Stimulated activated CD8-positive, alpha-beta memory T cell treated with anti-CD3 and anti-CD28 coated beads, Interleukin-12 subunit alpha, Interleukin-12 subunit beta, amount 100 ng/mL, for 1 hour (primary cell): ENCODE results near the gene SH3PXD2A.
"Not testable (repeated sequence)": the region's sequence is repeated elsewhere in the genome, so short reads cannot be mapped to it uniquely, and the experiment has no call there.

ENCODE experiments used
- DNase-seq: peaks from one replicate; pipeline ENCODE4 v3.0.0-alpha.2; 2020; ENCODE audit warnings: low read depth

The SH3PXD2A gene

DNA sequence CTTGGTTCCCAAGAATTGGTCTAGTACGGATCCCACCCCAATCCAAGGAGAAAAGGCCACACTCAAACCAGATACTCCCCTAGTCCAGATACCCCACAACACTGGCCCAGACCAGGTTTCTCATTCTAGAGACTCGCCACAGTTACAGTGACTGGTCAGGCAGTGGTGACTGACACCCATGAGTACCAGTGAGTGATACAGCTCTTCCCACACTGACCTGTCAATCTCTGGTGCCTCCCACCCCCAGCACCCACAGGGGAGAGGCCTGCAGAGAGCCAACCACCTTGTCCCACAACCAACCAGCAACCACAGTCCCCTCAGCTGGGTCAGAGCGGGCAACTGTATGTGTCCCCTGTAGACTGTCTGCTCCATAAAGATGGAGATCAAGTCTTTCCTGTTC, 209.1 kb downstream of the SH3PXD2A start:
- no peak for DNase-seq

DNA sequence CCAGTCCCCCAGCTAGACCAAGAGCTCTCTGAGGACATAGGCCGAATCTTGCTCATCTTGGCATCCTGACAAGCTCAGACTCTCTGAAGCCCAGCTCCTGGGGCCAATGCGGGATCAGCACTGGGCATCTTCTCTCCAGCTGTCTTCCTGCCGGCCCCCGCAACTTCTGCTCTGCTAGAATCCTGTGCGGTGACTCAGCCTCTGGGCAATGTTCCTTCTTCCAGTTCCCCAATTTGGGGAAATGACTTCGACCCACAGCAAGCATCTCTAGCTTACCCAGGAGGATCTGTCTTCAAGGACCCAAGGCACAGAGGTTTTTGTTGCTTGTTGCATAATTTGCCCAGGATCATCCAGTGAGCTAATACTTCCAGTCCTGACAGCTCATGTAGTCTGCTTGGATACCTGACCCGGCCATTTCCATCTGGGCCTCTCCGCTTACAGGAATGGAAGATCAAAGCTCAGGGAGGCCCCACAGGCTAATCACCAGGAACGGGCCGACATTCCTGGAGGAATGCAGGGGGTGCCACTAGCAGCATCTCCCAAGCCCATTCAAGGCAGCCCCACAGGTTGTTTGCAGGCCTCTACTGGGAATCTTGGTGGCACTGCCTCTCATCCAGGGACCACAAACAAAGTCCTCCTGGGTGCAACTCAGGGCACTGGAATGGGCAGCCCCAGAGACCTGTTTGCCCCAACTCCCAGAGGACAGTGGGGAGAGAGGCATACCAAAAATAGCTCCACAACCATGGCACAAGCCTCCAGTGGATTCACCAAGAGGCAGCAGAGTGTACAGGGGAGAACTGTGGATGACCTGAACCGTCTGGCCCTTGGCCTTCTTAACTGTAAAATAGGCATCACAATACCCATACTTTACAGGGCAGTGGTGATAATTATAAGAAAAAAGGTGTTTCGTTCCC, 210.0 kb downstream of the SH3PXD2A start:
- no peak for DNase-seq

DNA sequence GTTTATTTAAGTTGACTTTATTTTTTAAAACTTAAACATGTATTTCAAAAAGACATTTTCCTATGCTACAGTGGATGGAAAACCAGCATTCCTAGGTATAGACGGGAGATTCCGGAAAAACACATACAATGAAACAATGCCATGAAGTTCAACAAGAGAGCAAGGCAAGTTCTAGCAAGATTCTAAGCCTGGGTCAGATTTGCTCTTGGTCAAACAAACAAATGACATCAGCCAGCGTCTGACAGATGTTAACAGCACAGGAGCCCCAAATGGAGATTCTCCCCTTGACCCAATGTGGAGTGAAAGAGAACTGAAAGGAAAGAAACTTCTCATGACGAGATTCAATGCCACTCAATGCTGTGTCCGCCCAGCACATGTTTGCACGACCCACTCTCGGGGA, 212.0 kb downstream of the SH3PXD2A start:
- DNase-seq = no peak

DNA sequence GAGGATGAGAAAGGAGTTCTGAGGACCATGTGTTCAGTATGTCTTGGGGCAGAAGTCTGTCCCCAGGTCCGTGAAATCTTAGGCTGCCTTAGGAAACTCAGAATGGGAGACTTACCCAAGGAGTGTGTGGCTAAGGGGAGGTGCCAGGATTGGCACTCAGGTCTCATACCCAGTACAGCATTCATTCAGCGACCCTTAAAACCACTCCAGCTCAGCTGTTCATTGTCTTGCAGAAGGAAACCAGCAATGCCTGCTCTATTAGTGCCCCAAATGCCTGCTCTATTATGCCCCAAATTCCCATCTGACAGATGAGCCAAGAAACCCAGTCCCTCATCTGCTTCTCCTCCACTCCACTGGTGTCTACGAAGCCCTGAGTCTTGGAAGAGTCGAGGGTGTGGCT, 214.1 kb downstream of the SH3PXD2A start:
- no peak for DNase-seq

DNA sequence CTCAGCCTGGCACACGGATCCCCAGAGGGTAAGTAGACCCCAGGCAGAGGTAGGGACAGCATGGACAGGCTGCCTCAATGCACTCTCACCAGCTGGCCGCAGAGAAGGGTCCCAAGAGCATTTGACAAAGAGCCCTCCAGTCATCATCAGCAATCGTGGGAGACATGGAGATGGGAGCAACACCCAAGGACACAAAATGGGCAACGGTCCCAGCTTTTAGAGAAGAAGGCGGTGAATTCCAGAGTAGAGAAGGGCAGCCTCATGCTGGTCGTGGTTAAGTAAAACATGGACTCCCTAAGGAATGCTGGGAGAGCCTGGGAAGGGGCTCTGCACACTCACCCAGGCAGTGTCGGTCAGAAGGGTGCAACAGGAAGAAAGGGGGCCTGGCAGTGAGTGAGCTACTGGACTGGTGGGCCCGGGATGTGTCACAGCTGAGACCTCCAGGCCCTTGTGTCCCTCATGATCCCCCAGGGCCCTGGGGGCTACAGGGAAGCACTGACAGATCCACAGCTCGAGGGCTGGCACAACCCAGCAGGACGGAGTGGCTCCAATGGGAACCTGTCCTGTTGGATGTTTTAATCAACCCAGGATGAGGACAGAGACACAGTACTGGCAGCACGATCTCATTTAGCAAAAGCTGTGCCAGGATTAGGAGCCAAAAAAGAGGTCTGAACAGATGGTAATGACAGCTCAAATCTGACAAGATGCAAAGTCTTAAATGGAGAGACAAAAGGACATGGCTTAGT, 214.8 kb downstream of the SH3PXD2A start:
- DNase-seq = no peak

DNA sequence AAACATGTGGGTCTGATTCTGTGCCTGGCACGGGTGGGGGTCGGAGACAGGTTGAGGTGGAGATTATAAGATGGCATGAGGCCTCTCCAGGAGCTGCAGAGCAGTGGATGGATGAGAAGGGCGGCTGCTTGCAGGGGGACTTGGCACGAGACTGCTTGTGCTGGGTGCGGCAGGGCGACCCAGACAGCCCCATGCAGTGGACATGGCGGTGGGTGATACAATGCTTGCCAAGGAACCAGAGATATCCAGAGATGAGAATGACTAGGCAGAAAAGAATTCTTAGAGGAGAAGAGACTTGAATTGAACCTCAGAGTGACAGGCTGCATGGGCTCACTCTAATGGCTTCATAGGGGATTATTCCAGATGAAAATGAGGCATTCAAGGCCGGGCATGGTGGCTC, 216.4 kb downstream of the SH3PXD2A start:
- DNase-seq = no peak

DNA sequence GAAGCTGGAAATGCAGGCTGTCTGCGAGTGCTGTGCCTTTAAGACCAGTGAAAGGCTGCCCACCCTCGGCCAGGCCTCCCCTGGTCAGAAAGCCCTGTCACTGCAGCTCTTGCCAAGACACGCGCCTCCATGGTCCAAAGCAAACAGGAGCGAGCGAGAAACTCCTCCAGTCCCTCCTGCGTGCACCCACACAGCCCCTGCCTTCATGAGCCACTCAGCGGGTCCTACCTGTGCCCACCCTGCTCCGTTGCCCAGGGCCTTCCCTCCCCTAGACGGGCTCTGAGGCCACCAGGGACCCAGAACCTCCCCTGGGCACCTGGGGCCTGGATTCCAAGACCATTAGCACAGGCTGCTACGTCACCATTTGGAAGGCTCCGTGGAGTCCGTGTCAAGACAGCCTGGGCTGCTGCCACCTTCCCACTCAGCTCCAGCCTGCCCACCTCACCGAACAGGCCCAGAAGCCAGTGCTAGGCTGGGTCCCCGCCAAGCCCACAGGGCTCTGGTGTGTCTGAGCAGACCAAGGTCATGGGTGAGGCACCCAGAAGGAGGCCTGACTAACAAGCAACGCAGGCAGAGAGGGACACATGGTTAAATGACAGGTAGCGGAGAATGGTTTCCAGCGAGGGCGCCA, 217.3 kb downstream of the SH3PXD2A start:
- DNase-seq = no peak

DNA sequence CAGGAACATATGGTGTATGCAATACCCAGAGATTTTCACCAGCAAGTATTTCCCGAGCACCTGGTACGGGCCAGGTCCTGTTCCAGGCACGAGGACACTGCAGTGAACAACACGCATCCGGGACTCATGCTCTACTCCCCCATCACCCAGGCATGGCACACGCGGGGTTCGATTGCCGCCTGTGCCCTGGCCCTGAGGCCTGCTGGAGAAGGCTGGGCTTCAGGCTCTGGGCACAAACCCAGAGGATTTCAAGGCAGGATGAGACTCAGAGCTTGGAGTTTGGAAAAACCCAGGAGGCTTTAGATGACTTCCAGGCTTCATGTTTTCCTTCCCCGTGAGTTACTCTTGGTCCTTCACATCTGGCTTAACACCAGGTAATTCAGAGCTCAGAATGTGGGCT, 218.4 kb downstream of the SH3PXD2A start:
- no peak for DNase-seq

DNA sequence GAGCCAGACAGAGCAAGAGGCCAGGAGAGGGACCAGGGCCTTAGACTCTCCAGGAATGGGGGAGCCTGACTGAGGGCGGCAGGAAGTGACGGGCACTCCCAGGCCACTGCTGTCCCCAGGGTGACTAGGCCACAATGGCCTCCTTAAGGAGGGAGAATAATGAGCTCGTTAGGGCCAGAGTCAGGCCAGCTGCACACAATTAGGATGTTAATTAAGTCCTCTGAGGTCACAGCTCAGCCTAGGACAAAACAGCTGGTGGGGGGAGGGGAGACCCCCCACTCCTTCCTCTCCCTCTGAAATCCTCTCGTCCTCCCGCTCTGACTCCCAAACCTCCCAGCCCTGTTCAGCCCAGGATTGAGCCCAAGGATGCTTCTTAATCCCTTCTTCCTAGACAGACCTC, 218.9 kb downstream of the SH3PXD2A start:
- DNase-seq = no peak

DNA sequence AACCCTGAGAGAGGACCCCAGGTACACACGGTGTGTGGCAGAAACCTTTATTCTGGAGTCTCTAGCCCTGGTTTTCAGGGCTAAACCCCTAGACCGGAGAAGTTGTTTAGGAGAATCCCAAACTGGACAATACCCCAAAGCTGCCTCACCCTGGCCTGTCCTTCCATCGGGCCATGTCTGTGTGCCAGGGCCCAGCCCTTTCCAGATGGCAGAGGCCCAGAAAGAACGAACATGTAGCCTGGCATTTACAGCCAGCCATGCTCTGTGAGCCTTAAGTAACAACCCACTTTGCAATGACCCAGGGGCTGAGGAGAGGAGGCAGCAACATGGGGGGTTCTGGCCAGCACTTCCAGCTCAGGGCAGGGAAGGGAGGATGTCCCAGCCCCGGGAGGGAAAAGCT, 219.8 kb downstream of the SH3PXD2A start:
- DNase-seq = no peak

DNA sequence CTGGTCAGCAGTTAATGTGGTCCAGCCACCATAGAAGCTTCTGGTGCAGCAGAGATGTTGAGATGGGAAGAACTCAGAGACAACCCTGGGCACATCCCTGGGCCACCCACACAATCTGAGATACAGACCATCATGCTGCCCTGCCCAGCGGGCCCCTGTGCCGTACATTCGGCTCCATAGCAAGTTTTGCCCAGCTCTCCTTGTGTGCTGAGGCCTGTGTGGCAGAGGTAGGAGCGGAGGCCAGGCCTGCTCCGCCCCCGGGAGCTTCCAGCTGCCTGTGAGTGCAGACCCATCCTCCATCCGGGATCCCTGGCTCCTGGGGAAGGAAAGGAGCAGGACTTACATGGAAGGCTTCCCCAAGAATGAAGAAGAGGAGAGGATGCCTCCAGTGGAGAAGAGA, 221.5 kb downstream of the SH3PXD2A start:
- no peak for DNase-seq

DNA sequence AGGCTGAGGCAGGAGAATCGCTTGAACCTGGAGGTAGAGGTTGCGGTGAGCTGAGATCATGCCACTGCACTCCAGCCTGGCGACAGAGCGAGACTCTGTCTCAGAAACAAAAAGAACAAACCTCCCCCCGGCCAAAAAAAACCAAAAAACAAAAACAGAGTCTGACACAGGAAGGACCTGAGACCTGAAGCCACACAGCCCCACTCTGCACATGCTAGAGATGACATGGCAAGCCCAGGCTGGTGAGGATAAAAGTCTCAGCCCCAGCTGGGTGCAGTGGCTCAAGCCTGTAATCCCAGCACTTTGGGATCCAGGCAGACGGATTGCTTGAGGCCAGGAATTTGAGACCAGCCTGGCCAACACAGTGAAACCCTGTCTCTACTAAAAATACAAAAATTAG, 222.5 kb downstream of the SH3PXD2A start:
- not testable (repeated sequence) for DNase-seq

DNA sequence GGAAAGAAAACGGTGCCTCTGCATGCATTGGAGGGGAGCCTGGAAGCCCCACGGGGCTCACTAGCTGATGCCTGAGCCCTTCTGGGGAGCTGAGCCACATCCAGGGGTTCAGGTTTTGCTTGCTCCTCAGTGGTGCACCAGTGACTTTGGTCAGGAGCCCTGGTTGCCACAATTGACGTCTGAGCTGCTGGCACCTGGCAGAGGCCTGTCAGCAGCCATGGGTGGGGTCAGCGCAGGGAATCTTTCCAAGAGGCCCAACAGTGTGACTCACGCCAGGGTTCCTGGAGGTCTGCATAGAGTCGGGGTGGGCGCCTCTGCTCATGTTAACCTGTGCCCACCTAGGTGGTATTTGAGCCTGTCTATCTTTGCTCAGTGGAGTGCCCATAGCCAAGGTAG, 223.1 kb downstream of the SH3PXD2A start:
- DNase-seq = no peak

DNA sequence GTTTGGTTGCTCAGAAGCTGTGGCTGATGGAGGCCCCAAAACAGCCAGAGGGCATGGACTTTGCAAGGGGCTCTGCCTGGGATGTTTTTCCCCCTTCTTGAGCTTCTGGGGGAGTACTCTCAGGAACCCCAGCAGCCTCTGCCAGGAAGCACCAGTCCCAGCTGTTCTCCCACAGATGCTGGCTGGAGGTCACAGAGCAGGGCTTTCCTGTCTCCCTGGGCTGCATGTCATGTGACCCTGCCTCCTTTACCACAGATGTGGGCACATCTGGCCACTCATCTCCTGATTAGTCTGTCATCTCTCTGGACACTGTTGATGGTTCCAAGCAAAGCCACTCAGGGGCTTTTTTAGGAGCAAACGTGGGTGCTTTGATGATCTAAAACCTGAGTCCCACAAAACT, 225.2 kb downstream of the SH3PXD2A start:
- no peak for DNase-seq

DNA sequence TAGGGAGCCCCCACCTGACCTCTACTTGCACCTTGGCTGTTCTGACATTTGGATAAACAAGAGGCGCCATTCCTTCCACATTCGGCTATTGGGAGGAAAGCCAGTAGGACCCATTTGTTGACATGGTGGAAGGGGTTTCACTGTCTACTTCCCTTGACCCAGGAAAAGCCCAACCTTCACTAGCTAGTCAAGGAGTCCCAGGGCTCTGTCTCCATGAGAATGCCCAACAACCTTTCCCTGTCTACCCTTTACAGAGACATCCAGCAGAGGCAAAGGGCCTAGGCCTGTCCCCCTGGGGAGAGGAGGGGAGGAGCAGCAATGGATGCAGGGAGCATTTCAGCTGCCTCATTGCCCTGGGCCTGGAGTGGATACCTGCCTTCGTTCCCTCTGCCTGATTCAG, 225.8 kb downstream of the SH3PXD2A start:
- no peak for DNase-seq

DNA sequence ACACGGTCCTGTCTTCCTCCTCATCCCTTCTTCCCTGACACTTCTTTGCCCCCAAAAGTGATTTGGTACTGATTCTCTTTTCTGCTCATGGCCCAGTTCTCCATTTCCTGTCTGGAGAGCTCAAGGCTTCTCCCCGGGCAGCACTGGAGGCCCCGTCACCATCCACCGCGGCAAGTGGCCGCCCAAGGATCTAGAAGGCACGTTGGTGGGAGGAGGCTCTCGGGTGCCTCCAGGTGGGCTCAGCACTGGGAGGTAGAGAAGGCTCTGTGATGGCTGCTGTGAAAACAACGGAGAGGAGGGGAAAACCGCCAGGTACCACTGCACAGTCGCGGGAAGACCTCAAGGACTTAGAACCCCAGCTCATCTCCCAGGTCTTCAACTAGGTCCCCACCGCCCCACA, 227.5 kb downstream of the SH3PXD2A start:
- no peak for DNase-seq

DNA sequence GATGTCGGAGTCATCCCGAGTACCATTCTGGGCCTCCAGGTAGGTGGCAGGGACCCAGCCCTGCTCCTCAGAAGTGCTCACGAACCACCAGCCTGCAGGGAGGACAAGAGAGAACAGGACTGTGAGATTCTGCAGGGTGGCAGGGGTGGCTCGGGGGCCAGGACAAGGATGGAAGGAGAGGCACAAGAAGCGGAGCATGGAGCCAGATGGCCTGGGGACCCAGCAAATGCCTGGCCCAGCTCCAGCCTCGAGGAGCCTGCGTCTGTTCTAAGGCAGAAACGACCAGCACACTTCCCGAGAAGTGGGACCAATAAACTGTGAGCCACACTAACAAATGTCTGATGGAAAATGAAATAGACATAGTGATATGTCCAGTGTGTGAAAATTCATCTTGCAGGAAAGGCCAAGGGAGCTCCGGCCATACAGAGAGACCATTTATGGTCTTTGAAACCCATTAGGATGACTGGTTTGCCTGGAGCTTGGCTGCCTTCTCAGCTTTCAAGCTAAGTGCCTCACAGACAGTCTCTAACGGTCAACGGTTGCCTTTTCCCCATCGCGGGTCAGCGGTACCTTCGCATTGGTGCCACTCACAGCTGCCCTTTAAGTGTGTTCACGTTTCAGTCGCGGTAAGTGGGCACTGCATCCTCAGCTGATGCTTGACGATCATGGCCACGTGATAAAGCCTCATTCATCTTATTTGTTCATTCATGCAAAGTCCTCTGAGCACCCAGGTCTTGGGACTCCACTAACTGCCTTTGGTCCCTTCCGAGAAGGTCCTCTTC, 228.1 kb downstream of the SH3PXD2A start:
- no peak for DNase-seq

DNA sequence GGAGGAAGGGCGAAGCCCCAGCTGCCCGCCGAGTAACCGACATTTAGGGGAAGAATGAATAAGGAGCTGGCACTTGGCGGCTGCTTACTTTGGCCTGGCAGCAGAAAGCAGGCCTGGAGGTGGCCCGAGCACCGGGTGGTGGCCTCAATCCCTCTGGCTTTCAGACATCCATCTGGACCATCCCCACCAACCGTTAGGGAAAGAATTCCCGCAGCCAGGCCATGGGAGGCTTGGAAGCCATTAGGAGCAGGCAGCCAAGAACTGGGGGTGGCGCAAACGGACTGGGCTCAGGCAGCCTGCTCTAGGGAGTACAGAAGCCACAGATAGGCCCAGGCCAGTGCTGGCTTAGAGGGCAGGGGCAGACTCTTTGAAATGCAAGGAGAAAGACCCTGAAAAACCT, 229.2 kb downstream of the SH3PXD2A start:
- no peak for DNase-seq

DNA sequence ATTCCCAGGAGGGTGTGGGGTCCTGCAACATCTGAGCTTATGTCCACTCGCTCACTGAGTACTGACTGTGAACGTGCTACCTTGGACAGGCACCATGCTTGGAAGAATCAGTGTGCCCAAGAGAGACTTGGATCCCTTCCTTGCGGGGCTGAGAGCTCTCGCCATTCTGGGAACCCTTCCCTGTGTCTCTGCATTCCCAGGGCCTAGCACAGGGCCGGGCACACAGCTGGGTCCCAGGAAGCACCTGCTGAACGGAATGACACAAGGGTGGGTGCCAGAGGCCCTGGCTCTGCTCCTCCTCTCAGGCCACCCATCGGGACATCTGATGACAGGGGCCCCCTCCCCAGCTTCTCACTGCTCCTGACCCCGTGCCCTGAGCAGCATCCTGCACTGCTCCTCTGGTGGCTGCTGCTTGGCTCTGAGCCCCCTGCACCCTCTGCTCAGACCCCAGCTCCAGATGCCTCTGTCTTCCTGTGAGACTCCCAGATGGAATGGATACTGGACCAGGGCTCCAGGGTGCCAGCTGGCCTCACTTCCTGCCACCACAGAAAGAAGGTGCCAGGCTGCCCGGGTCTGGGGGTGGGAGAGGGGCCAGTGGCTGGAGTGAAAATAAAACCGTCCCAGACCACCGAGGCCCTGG, 232.3 kb downstream of the SH3PXD2A start:
- no peak for DNase-seq

DNA sequence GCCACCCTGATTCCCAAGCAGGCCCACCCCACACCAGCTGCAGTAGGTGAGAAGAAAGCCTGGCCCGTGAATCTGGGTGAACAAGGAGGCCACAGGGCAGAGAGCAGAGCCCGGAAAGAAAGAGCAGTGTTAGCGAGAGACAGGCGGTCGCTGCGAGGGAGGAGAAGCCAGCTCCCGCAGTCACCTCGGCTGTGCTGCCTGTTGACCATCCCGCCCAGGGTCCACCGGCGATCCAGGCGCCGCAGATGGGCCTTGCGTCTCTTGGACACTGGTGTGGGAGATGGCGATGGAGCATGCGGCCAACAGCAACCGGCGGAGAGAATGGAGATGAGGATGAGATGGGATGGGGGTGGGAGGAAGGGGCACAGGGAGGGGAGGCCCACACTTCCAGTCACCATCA, 233.1 kb downstream of the SH3PXD2A start:
- DNase-seq = no peak

DNA sequence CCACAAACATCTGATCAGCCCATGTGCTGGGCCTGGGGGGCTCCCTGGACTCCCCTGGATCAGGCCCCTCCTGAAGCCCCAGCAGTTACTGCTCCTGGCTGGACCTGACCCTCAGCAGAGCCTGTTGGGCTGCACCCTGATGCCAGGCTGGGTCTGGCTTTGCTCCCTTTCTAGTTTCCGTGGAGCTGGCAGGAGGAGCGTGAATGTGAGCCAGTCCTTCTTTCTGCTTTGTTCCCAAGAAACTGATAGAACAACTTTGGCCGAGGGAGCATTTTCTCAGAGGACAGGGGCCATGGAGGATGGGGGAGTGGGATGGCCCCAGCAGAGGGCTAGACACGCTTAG, 233.6 kb downstream of the SH3PXD2A start:
- no peak for DNase-seq
